22Rv1 (cell line): Measurements from ENCODE around the gene KCNQ1.

ENCODE experiments used
- H3K27ac ChIP-seq: fragments of 450-650 bp; 2 replicates; pipeline ENCODE4 v1.5.1; 2017
- CTCF ChIP-seq: fragments of 450-650 bp; IDR thresholded peaks from 2 replicates; pipeline ENCODE4 v1.5.1; 2017; ENCODE audit warnings: mild to moderate bottlenecking
- ZFX ChIP-seq: fragments of 450-650 bp; IDR thresholded peaks from 2 replicates; pipeline ENCODE4 v1.6.1; 2017; ENCODE audit warnings: antibody characterized with exemption, borderline replicate concordance

Gene KCNQ1

GRCh38 chr11:2742611-2743426 lies 298.0 kb downstream of the KCNQ1 start:
- no peak overlapping the region for H3K27ac ChIP-seq
- TF ChIP-seq ZFX = no peak
- TF ChIP-seq CTCF = no peak

- H3K27ac ChIP-seq = no peak overlapping the region
- TF ChIP-seq CTCF = no peak
- no peak for TF ChIP-seq ZFX
These were observed 298.8 kb downstream of the KCNQ1 start for GRCh38 chr11:2743427-2744110.

GRCh38 chr11:2744166-2744565 lies 299.4 kb downstream of the KCNQ1 start:
- H3K27ac ChIP-seq = no peak overlapping the region
- TF ChIP-seq CTCF (no peak), ZFX (no peak)

- TF ChIP-seq CTCF (no peak), ZFX (no peak)
- no peak overlapping the region for H3K27ac ChIP-seq
These were observed 300.7 kb downstream of the KCNQ1 start for GRCh38 chr11:2745511-2745910.

GRCh38 chr11:2746401-2747247 lies 301.8 kb downstream of the KCNQ1 start:
- no peak for TF ChIP-seq CTCF
- TF ChIP-seq ZFX = no peak
- H3K27ac ChIP-seq = no peak overlapping the region

- H3K27ac ChIP-seq = no peak overlapping the region
- TF ChIP-seq ZFX = no peak
These were observed 302.6 kb downstream of the KCNQ1 start for GRCh38 chr11:2747248-2748027.
